ENCODE measurements around the gene DPH5.
"Not testable (repeated sequence)": the region's sequence is repeated elsewhere in the genome, so short reads cannot be mapped to it uniquely, and the experiment has no call there.

Gene DPH5

GRCh38 chr1:100976936-100977335 lies 48.6 kb downstream of the DPH5 start:
- no peak for DNase-seq

DNA sequence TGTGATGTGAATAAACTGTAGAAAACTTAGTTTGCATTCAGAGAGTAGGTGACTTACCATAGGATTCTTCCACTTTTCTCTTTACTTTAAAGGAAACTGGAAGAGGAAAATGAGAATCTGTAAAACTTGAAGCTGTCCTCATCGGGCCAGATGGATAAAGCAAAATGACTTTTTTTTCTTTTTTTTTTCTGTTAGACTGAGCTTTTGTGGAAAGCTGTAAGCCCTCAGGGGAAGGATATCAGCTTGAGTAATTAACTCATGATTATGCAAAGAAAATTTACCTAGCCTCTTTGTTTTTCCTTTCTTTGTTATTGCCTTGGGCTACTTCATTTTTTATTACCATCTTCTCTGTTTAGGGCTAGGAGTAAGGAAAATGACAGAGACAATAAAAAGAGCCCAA lies 53.4 kb downstream of the DPH5 start:
- no peak for DNase-seq

DNA sequence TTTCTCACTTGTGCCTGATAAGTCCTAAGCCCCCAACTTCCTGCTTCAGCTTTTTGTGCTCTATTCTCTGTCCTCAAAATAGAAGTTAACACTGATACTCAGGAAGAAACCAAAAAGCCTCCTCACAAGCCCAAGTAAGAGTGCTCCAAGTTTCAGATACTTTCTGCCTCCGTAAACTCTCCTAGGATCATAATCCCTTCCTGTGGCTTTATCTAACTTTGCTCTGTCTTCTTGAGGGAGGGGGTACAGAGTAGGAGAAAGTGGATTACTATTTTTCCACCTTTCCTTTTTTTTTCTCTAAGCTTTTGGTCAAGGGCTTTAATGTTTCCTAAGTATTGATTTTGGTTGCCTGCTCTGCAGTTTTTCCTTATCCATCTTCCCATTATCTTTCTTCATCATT lies 54.6 kb downstream of the DPH5 start:
- no peak for DNase-seq

GRCh38 chr1:100969327-100969726 lies 56.3 kb downstream of the DPH5 start:
- no peak for DNase-seq

GRCh38 chr1:100968621-100969020 lies 57.0 kb downstream of the DPH5 start:
- no peak for DNase-seq

DNA sequence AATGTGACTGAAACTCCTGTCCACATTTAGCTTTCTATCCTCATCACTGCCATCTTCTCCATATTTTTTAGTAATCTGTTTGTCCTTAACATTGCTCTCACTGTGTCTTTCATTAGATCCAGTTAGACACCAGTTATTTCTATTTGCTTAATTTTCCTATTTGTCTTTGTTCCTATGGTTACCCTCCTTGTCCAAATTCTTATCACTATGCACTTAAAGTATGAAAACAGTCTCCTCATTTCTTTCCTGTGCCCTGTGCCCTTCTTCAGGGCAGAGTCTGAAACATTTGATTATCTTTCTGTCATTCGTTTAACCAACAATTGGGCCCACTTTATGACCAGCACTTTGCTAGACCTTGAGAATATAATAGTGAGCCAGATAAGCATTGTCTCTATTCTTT lies 65.5 kb downstream of the DPH5 start:
- DNase-seq = no peak

- DNase-seq = no peak
These were observed 66.0 kb downstream of the DPH5 start for GRCh38 chr1:100959502-100960060.

DNA sequence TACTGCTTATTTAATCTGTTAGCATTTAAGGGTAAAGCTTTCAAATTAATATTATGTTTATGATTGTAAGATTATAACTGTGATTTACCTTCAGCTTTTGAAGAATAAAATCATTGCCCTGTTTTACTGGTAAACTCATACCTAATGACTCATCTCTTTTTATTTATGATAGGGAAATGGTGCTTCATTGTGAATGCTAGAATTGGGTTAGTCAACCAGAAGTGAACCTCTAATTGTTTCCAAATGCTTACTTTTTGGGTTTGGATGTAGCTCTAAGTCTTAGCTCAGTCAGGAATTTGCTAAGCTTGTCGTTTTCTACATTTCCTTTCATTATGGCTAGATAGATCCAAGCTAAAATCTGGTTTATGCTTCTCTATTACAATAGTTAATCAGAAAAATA lies 70.3 kb downstream of the DPH5 start:
- no peak for DNase-seq

- DNase-seq = no peak
These were observed 71.4 kb downstream of the DPH5 start for GRCh38 chr1:100953960-100954730.

GRCh38 chr1:100952970-100953369 lies 72.6 kb downstream of the DPH5 start:
- not testable (repeated sequence) for DNase-seq

GRCh38 chr1:100952104-100952745 lies 73.4 kb downstream of the DPH5 start:
- DNase-seq = no peak

DNA sequence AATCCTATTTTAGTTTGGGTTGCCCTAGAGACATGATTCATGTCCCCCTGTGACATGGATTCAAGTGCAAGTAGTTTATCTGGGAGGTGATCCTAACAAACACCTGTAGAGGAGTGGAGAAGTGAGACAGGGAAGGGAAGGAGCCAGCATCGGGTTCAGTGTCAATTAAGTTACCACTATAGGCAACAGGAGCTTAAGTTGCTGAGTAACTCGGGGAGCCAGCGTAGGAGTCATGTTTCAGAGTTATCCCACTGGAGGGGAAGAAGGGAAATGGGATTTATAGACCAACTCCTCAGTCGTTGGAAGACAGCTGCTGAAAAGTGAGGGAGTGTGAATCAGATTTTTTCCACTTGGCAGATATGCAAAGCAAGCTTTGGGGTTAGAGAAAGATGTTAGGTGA lies 74.8 kb downstream of the DPH5 start:
- no peak for DNase-seq

DNA sequence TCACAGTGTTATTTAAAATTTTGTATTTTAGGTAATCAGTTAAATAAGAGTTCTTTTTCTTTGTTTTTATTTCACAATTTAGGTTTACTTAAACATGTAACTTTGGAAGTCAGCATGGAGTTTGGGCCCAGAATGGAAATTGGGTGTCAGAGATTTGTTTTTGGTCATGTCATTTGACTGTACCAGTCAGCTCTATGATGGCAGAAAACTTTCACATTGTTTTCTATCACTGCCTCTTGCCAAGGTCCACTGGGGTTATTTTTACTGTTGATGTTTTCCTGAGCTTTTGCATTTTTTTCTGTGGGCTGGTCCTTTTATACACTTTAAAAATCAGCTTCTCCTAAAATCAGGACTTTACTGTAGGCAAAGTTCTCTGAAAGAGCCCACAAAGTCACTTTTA lies 75.2 kb downstream of the DPH5 start:
- DNase-seq = no peak

GRCh38 chr1:100949515-100950158 lies 75.9 kb downstream of the DPH5 start:
- peak in 1 of 2 experiments; percentile 36 for DNase-seq

GRCh38 chr1:100948721-100949405 lies 76.7 kb downstream of the DPH5 start:
- DNase-seq = not testable (repeated sequence)

- not testable (repeated sequence) for DNase-seq
These were observed 77.8 kb downstream of the DPH5 start for GRCh38 chr1:100947816-100948215.

GRCh38 chr1:100946064-100946463 lies 79.5 kb downstream of the DPH5 start:
- not testable (repeated sequence) for DNase-seq

DNA sequence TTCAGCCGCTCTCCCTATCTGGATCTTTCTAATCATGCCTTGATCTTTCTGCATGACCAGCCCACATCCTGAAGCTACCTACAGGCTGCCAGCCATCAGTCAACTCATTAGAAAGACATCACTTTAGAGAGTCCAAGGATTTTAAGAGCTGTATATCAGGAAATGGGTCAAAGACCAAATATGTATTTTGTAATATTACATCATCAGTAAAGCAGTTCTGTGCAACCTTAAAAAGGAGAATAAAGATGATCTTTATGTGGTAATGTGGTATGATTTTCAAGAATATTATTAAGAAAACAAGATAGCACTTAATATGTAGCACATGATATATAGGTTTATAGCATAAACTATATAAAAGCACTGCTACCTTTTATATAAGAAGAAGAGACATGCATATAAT lies 82.1 kb downstream of the DPH5 start:
- DNase-seq = no peak

DNA sequence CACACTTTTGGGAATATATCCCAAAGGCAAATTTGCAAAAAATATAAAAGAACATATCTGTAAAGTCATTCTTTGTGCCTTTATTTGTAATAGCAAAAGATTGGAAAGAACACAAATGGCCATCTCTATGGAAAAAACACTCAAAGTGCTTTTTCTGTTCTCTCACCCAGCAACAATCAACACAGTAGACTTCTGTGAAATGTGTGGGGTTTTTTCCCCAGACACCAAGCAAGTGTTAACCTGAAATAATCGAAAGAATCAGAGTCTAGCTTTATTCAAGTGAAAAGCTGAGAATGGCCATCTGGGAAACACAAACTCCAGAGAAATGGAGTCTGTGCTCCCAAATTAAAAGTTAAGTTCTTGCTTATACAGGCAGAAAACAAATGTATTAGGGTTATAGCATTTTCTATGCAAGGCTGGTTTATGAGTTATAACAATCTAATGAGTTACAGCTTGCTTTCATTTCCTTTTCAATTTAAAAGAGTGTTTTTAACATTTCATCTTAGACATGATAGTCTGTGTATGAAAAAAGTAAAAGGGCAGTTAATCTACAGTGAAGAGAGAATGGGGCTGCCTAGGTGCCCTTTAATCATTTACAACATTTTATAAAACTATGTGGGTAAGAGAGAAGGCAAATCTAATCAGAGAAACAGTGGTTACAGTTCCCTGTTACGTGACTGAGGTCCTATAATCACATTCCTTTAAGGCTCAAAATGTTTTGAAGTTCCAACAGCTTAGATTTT lies 83.1 kb downstream of the DPH5 start:
- no peak for DNase-seq

- no peak for DNase-seq
These were observed 83.9 kb downstream of the DPH5 start for GRCh38 chr1:100941580-100942216.

- DNase-seq = no peak
These were observed 84.5 kb downstream of the DPH5 start for GRCh38 chr1:100941098-100941527.
